HUES48 (cell line): Measurements from ENCODE around the gene FERMT3.

Source experiments
- H3K27ac ChIP-seq: one replicate; pipeline ENCODE4 v1.7.0; 2013; ENCODE audit warnings: low read depth, low read length, inconsistent platforms
- H3K27me3 ChIP-seq: 2 replicates; pipeline ENCODE4 v1.6.1; 2013; ENCODE audit warnings: mild to moderate bottlenecking, low read length; ENCODE audit not compliant: control insufficient read depth, insufficient read depth
- H3K36me3 ChIP-seq: 2 replicates; pipeline ENCODE4 v1.6.1; 2013; ENCODE audit warnings: low read length; ENCODE audit not compliant: control insufficient read depth, insufficient read depth
- H3K4me1 ChIP-seq: 2 replicates; pipeline ENCODE4 v1.6.1; 2013; ENCODE audit warnings: mild to moderate bottlenecking, low read length; ENCODE audit not compliant: control insufficient read depth, insufficient read depth
- H3K4me3 ChIP-seq: 2 replicates; pipeline ENCODE4 v1.5.1; 2013; ENCODE audit warnings: mild to moderate bottlenecking, low read depth, low read length
- H3K9ac ChIP-seq: 2 replicates; pipeline ENCODE4 v1.6.1; 2013; ENCODE audit warnings: mild to moderate bottlenecking, low read depth, low read length, moderate library complexity
- H3K9me3 ChIP-seq: 2 replicates; pipeline ENCODE4 v1.6.1; 2013; ENCODE audit warnings: low read length; ENCODE audit not compliant: control insufficient read depth, insufficient read depth

The FERMT3 gene

GRCh38 chr11:64267207-64267945, 60.9 kb downstream of the FERMT3 start:
- H3K9me3 ChIP-seq = no peaks in the 10 kb centered on the region
- no peak overlapping the region for H3K9ac ChIP-seq
- H3K4me1 ChIP-seq = peaks cover 12% of the 10 kb centered on the region

DNA sequence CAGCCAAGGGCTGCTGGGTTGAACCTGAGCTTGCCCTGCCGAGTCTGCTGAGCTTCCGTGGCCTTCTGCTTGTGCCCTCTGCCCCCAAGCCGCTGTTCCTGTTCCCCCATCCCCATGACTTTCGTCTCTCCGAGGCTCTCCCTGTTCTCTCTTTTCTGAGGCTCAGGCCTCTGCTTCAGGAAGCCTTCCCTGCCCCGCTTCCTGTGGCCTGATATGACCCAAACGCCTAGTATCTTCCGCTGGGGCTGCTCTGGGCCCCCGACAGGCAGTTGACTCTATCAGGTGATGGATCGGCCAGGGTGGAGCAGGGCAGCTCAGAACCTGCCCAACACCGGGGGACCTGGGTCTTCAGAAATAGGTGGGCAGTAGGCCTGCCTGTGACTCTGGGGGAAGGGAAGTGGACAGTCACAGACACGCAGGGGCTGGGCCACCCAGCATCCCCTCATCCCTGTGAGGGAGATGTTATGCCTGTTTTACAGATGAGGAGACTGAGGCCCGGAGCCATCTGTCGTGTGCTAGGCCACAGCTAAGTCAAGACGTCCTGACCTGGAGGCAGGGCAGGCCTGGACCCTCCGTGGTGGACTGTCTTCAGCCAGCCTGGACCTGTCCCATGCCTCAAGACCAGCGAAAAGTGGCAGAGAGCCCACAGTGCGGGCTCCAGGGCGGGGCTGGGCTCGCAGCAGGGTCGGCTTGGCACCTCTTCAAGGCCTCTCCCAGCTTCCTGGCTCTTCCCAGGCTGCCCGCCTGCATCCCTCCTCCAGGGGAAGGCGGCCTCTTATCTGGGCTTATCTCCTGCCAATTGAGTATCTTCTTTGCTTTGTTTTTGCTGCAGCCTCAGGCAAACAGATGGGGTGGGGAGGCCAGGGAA, 61.7 kb downstream of the FERMT3 start:
- H3K27ac ChIP-seq = peak overlapping the region; percentile 96
- peaks cover 41% of the 10 kb centered on the region for H3K36me3 ChIP-seq
- H3K4me1 ChIP-seq = peaks cover 12% of the 10 kb centered on the region
- H3K4me3 ChIP-seq = peak overlapping the region; percentile 94
- peak overlapping the region; percentile 50; the same call in 1 of the 2 replicates for H3K9ac ChIP-seq
- H3K9me3 ChIP-seq = no peaks in the 10 kb centered on the region
- H3K27me3 ChIP-seq = no peaks in the 10 kb centered on the region

More at GRCh38 chr11:64267207-64267945, 60.9 kb downstream of the FERMT3 start:
- no peaks in the 10 kb centered on the region for H3K27me3 ChIP-seq
- H3K4me3 ChIP-seq = no peak overlapping the region
- H3K27ac ChIP-seq = no peak overlapping the region
- H3K36me3 ChIP-seq = peaks cover 50% of the 10 kb centered on the region

- H3K4me3 ChIP-seq = peak overlapping the region; percentile 94
- peaks cover 33% of the 10 kb centered on the region for H3K36me3 ChIP-seq
- no peaks in the 10 kb centered on the region for H3K9me3 ChIP-seq
- peak overlapping the region; percentile 96 for H3K27ac ChIP-seq
- H3K27me3 ChIP-seq = no peaks in the 10 kb centered on the region
- peaks cover 12% of the 10 kb centered on the region for H3K4me1 ChIP-seq
- H3K9ac ChIP-seq = peak overlapping the region; percentile 50
These were observed 62.5 kb downstream of the FERMT3 start for GRCh38 chr11:64268893-64269539.

DNA sequence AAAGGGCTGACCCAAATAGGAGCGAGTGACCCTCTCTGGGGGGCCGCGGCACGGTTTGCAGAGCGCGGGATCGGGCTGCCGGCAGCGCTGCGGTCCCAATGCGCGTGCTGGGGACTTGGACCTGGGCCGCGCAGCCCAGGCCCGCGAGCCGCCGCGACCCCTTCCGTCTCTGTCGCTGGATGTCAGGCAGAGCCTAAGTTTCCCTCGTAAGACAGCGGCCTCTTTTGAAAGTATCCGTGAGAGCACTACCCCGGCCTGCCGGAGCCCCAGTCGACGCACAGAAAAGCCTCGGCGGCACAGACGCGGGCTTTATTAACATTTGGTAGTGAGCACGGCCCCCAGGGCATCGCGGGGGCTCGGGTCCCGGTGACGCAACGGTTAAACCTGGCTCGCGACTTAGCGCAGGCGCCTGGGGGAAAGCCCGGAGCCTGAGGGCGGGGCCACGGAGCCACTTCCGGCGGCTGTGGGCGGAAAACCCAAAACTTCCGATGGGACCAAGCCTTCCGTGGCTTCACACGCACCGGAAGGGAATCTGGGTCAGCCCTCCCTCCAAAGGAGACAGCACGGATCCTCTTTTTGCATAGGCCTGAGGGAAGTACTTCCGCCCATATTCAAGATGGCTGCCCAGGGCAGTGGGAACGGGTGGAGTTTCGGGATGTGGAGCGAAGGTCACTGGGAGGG, 63.2 kb downstream of the FERMT3 start:
- peak overlapping the region; percentile 94 for H3K4me3 ChIP-seq
- H3K27me3 ChIP-seq = no peaks in the 10 kb centered on the region
- peak overlapping the region; percentile 96 for H3K27ac ChIP-seq
- no peaks in the 10 kb centered on the region for H3K9me3 ChIP-seq
- H3K36me3 ChIP-seq = peaks cover 27% of the 10 kb centered on the region
- peak overlapping the region; percentile 83 for H3K9ac ChIP-seq
- peaks cover 12% of the 10 kb centered on the region for H3K4me1 ChIP-seq
